ENCODE data around the gene ABHD2. TPM values are rescaled to one million over a fixed set of nuclear protein-coding genes. Genes with fewer than 3 reads are reported as not detected.

The ABHD2 gene
- total RNA-seq, 2 donors from 2014 or later, result 88.7 to 142 TPM

DNA sequence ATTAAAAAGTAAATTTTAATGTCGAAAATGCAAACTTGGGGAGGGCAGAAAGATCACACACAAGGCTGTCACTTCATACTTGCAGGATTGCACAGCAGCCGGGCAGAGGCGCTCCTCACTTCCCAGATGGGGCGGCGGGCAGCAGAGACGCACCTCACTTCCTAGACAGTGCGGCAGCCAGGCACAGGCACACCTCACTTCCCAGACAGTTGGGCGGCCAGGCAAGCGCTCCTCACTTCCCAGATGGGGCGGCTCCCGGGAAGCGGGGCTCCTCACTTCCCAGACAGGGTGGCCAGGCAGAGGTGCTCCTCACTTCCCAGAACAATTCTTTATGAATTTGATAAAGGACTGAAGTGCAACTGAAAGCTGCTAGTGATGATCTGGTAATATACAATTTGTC, 111.9 kb downstream of the ABHD2 start:
- no peak for DNase-seq (ENCODE audit: low spot score)
- intact Hi-C loops (cut with DNase I), result no loop called here

GRCh38 chr15:89201465-89202005, 113.3 kb downstream of the ABHD2 start:
- no peak for DNase-seq (ENCODE audit: low spot score)
- intact Hi-C loops (cut with DNase I), result no loop called here

DNA sequence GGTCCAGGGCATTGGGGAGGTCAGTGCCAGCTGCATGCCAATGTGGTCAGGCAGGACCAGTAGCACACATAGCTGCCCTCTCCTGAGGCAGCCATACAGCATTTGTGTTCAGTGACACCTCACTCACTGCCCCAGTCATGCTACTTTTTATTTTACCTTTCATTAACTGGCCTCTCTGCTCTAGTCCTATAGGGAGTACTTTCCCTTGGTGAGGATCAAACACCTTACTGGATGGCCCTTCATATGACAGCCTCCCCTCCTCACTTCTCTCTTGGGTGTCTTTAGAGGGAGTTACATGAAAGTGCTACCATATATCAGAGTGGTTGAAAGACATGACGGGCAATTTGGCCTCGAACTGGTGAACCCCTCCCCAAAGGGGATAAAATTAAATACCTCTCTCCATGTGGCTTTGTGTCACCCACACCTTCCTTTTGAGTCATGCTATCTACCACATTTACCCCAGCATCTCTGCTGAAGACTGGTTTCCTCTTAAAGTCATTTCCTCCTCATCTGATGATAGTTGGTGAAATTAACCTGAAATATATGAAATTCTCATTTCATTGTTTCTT, 115.5 kb downstream of the ABHD2 start:
- no peak for DNase-seq (ENCODE audit: low spot score)
- intact Hi-C loops (cut with DNase I), result no loop called here

- no peak for DNase-seq (ENCODE audit: low spot score)
- intact Hi-C loops (cut with DNase I), result no loop called here
Observed at GRCh38 chr15:89205991-89206585, 117.8 kb downstream of the ABHD2 start.

DNA sequence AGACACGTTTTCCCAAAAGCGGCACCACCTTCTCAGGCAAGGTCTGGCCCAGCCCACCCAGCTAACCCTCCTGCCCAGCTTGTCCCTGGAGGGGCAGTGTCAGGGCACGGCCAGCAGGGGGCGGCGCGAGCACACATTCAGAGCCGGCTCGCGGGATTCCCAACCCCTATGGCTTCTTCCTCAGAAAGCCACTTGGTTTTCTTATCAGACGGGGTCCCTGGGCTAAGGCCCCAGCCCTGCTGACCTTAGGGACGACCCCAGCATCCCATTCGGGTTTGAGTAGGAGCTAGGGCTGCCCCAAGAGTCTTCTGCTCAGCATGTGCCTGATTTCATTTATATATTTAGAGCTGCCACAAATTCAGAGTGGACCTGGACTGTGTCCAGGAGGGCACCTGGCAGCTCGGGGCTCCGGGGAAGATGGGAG, 118.7 kb downstream of the ABHD2 start:
- DNase-seq (ENCODE audit: low spot score), result peak; percentile 91
- intact Hi-C loops (cut with DNase I), result no loop called here

- DNase-seq (ENCODE audit: low spot score), result no peak
- intact Hi-C loops (cut with DNase I), result no loop called here
Observed at GRCh38 chr15:89208256-89208655, 120.0 kb downstream of the ABHD2 start.

DNA sequence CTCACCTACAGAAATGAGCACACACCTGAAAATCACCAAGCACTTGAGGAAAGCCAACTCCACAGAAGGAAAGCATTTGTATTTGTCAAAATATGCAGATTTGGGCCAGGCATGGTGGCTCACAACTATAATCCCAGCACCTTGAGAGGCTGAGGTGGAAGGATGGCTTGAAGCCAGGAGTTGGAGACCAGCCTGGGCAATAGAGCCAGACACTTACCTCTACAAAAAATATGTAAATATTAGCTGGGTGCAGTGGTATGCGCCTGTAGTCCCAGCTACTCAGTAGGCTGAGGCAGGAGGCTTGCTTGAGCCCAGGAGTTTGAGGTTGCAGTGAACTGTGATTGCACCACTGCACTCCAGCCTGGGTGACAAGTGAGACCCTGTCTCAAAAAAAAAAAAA, 120.8 kb downstream of the ABHD2 start:
- no peak for DNase-seq (ENCODE audit: low spot score)
- intact Hi-C loops (cut with DNase I), result no loop called here

- no peak for DNase-seq (ENCODE audit: low spot score)
- intact Hi-C loops (cut with DNase I), result no loop called here
Observed at GRCh38 chr15:89211678-89212170, 123.5 kb downstream of the ABHD2 start.

DNA sequence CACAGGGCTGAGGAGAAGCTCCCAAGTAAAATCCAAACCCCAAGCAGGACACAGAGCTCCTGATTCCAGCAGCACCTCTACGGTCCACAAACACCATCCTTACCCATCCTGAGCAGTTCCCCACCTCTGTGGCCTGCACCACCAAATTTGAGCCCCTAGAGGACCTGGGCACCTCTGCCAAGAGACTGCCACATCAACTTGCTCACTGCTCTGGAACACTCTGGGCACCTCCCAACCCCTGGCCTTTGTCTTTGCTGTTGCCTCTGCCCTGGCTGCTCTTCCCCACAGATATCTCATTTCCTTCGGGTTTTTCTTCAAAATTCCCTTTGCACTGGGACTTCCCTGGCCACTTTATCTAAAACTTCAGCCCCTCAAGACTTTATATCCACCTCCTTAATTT, 127.4 kb downstream of the ABHD2 start:
- DNase-seq (ENCODE audit: low spot score), result no peak
- intact Hi-C loops (cut with DNase I), result no loop called here

- DNase-seq (ENCODE audit: low spot score), result no peak
- intact Hi-C loops (cut with DNase I), result no loop called here
Observed at GRCh38 chr15:89217031-89217430, 128.8 kb downstream of the ABHD2 start.

- no peak for DNase-seq (ENCODE audit: low spot score)
- intact Hi-C loops (cut with DNase I), result no loop called here
Observed at GRCh38 chr15:89217686-89218376, 129.6 kb downstream of the ABHD2 start.

DNA sequence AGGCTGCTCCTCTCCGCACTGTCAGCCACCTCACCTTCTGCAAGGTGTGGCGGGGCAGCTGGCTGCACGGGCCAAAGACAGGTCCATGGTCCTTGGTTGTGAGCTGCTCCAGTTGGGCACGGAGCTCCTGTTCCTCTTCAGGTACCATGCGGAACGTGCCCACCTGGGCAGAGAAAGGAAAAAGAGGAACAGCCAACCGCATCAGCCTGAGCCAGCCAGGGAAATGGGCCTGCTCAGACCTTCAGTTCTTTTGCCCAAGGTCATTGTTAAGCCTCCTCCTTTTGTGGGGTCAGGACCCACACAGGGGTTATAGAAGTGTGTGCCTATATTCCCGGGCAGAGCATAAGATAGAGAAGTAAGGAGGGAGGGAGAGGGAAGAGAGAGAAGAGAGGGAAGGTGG, 130.3 kb downstream of the ABHD2 start:
- DNase-seq (ENCODE audit: low spot score), result no peak
- intact Hi-C loops (cut with DNase I), result no loop called here

DNA sequence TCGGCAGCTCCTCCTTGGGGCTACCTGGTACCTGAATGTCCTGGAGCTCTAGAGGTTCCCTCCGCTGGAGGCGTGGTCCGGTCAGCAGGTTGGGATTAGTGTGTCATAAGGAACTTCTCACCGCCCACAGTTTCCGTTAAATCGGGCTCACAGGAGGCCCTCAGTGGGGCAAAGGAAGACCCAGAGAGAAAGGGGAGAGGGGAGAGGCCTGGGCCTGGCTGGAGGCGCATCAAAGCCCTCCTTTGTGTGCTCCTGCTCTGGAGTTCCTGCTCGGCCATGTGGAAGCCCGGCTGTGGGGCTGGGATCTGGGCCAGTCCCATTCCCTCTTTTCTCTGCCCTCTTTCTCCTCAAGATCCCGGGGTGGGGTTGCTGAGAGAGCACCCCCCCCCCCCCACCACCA, 133.3 kb downstream of the ABHD2 start, which contains the start of gene RLBP1:
TSS of gene RLBP1 (minus strand) at position 37 of the 400 bp plus-strand sequence. CDS start 2,604 bp downstream, outside the sequence.
- intact Hi-C loops (cut with DNase I), result no loop called here
- no peak for DNase-seq (ENCODE audit: low spot score)

- no peak for DNase-seq (ENCODE audit: low spot score)
- intact Hi-C loops (cut with DNase I), result no loop called here
Observed at GRCh38 chr15:89225588-89225987, 137.3 kb downstream of the ABHD2 start.

- intact Hi-C loops (cut with DNase I), result no loop called here
- DNase-seq (ENCODE audit: low spot score), result no peak
Observed at GRCh38 chr15:89226359-89227221, 138.3 kb downstream of the ABHD2 start.

DNA sequence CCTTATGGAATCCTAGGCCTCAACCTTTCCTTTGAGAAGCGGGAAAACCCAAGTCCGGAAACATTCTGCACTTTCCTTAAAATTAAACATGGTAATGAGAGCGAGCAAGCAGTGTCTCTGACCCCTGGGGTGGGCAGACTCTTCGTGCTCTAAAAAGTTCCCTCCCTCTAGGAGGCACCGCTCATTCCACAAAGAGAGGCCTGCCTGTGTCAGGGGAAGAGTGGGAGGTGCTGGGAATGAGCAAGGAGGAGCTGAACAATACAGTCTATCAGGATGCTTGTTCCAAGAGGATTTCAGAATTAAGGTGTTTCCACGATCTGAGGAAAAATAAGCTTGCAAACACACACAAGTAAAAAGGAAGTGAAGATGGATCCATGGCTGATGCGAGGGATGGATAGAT, 139.2 kb downstream of the ABHD2 start:
- no peak for DNase-seq (ENCODE audit: low spot score)
- intact Hi-C loops (cut with DNase I), result no loop called here

DNA sequence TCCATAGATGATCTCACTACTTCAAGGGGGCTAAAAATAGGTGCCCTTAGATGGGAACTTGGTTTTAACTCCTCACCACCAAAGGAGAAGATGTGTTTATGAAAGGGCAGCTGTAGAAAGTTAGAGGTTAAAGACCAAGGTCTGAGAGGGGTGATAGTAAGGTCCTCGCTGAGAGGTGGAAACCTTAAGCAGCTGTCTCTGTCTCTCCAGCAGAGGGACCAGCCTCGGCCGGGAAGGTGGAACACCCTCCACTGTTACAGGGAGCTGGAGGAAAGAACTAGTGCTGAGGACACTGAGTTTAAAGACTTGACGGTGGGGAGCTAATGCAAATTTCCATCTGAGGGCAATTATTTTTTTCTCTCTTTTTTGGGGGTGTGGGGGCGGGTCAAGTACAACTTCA, 142.0 kb downstream of the ABHD2 start:
- DNase-seq (ENCODE audit: low spot score), result no peak
- intact Hi-C loops (cut with DNase I), result no loop called here

- intact Hi-C loops (cut with DNase I), result no loop called here
- DNase-seq (ENCODE audit: low spot score), result no peak
Observed at GRCh38 chr15:89231832-89232231, 143.6 kb downstream of the ABHD2 start.
